ENCODE results near the gene MEAK7.

MEAK7 gene

DNA sequence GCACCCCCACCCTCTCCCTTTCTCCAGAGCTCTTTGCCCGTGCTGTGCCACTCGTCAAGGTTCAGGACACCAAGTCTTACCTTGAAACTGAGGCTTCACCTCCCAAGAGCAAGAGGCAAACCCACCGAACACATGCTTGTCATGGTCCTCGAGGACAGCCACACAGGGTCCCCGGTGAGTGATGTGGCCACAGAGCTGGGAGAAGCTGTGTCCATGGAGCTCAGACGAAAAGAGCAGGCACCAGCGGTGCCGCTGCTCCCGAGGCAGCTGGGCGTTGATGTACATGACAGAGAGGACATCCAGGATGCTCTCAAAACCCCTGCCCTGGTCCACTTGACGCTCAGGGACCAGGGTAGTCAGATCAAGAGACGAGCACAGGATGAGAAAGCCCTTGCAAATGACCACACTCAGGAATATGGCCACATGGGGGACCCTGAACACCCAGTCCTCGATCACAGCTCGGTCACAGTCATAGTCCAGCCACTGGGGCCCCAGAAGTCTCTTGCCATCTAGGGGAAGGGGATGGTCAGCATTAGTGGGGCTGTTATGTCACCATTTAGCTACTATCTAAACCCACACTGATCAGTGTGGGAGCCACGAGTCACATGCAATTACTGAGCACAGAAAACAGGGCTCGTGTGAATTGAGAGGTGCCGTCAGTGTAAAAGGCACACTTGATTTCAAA lies 17.8 kb downstream of the MEAK7 start:
- no peak for DNase-seq (ENCODE audit: low read depth)

DNA sequence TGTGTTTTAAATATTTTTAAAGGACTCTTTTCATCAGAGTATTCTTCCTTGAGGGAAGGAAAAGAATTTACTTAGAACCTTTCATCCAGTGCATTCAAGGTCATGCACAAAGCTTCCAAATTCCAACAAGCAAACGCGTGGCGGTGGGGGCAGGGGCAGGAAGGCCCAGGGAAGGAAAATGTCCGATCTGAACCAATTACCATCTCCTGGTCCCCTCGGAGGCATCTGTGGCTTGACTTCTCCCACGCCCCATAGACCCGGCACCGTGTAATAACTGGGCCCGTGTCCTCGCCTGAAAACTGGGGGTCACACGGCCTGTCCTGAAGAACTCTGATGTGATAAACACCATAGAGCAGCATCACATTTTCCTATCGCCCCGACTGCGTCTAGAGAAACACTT lies 18.3 kb downstream of the MEAK7 start:
- DNase-seq (ENCODE audit: low read depth): no peak

DNA sequence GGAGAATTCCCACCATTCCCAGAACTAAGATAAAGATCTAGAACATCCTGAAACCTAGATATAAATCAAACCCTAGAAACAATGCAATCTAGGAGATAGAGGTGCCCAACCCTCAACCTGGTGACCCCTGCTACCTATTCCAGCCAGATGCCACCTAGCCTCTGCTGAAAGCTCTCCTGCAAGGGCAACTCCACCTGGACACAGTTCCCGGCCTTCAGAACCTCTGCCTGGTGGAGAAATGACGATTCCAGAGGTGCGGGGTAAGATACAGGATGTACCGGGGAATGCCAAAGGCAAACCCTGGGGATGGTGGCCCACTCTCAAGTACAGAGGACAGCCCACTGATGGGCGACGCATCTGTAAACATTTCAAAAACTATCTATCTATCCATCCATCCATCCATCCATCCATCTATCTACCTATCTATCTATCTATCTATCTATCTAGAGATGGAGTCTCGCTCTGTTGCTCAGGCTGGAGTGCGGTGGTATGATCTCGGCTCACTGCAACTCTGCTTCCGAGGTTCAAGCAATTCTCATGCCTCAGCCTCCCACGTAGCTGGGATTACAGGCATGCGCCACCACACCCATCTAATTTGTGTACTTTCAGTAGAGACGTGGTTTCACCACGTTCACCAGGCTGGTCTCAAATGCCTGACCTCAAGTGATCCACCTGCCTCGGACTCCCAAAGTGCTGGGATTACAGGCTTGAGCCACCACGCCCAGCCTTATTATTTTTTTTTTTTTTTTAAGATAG lies 19.0 kb downstream of the MEAK7 start:
- DNase-seq (ENCODE audit: low read depth): no peak

DNA sequence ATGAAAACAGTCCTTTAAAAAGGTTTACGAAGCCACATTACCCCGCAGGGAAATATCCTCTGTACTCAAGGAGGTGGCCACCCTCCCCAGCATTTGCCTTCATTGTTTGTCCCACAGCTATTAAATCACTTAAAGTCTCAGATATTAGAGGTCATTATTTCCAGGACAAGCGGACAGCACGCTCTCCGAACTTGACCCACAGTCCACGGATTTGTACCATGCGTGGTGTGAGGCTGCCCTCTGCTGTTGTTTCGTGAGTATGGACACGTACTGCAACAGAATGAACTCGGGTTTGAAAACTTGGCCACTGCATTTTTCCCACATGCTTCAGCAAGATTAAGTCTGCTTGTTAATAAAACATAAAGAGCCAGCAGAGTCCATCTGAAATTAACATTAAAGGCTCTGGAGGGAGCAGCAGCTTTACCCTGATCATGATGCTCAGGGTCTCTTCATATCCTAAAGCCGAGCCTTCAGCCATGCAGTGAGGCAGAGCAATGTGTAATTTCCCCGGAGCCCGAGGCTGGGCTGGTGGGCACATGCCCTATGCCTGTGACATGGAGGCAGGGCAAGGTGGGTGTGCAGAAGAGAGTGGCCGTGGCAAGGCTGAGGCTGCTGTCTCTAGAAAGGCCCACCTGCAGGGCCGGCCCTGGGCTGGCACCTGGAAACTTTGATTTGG lies 19.7 kb downstream of the MEAK7 start:
- peak; percentile 36 for DNase-seq (ENCODE audit: low read depth)

DNA sequence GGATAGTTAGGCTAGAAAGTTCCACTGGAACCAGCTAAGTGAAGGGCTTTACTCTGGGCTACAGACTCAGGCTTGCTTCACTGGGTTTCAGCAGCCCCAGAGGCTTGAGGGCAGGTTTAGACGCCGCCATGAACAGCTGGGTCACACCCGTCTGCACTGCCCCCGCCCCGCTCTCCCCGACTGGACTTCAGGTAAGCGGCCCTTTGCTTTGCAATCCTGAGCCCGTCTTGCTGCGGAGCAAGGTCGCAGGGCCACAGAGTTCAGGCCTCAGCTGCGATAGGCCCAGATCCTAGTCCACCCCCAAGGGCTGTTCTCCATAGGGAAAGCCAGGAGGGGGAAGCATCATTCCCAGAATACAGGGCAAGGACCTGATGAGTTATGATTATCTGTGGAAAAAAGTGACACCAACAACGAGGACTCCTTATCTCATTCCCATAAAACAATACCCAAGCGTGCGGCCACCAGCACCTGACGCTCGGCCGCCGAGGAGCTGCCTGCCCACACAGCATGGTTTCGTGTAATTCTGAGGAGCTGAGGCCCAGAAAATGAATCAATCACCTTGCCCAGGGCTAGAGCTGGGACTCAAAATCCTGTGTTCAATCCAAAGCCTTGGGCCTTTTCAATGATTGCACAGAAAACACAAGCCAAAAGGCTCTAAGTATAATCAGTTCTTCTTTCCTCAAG lies 20.4 kb downstream of the MEAK7 start:
- DNase-seq (ENCODE audit: low read depth): no peak

DNA sequence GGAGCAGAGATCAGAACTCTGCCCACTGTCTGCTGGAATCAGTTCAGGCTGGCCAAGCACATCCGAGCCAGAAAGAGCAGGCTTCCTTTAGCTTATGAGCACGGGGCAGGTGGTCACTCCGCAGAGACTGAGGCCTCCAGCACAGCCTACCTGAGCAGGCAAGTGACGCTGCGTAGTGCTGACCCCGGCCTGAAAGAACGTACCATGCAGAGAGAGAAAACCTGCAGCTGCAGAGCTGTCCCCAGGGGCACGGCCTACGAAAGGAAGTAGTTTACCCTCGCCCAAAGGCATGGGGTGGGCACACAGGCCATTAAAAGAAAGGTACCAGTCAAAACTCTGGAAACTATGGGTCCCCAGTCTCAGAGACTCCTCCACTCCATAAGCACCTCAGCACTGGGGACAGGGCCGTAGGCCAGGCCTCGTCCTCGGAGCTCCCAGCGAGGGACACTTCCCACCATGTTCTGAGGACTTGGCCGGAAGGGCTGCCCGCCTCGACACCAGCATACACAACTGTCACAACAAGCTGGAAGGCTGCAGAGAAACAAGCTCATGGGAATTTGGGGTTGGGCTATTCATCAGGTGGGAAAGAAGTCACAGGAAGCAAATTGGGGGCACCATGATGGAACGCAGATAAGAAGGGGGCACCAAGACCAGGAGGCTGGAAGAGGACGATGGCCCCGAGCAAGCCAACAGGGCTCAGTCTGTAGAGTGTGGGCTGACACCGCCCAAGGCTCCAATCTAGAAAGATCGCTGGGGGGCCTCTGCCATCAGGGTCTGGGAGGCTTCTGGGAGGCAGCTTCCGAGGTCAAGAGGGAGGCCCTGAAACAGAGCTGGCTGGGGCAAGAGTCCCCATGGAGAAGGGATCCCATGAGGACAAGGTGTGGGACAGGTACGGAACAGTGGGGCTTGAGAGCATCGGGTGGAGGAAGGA lies 21.2 kb downstream of the MEAK7 start:
- no peak for DNase-seq (ENCODE audit: low read depth)

DNA sequence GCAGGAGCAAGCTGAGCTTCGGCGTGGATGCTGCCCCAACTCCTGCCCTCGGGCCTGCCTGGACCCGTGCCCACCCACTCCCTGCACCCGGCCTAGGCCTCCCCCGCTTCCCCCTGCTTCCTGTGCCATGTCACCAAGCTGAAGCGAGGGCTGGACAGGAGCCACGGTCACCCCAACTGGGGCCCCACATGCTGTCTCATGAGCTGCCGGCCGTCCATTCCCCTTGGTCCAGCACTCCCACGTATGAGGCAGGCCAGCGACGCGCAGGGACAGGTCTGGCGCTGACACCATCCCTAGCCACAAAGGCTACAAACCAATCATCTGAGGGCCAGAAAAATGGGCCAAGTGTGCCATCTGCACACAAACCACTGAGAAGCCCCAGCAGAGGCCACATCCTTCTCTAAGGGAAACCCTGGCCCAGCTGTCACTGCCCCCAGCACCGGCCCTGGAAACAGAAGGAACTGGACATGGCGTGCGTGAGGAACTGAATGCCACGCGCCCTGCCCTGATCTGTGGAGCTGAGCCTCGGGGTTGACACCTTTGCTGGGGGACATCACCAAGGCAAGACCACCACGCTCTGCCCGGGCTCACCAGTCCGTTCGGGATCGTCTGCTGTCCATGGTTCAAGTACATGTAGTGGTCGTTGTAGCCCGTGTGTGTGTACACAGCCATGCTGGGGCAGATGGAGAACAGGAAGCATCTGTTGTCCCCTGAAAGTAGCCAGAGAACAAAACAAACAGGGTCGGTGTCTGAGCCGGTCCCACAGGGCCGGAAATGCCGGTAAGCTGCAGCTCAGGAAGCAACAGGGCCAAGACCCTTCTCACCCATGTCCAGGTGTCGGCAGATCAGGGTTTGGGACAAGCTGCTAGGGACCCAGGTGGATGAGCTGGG lies 22.2 kb downstream of the MEAK7 start:
- DNase-seq (ENCODE audit: low read depth): no peak

DNA sequence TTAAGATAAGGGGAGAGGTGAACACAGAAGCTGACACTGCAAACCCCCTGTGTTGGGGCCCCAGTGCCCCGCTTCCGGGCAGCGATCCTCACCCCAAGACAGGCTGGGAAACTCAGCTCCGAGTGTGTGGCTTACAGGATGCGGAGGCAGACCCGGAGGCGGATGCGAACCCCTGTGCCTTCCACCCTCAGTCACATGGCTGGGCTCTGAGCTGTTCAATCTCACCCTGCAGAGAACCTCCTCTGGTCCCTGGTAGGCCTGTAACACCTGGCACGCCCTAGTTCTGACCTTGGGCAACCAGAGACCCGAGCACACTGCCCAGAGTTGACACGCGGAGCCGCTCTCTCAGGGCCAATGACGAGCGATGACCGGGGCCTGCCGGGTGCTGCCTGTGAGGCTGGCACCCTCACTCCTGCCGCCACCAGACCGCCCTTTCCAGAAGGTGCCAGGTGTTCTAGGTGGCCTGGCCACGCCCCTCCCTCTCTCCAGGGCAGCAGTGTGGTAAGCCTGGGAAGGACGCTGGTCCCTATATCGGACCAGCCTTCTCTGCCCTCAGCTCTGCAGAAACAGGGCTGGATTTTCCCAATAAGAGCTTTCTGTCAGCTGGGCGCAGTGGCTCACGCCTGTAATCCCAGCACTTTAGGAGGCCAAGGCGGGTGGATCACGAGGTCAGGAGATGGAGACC lies 23.3 kb downstream of the MEAK7 start:
- DNase-seq (ENCODE audit: low read depth): no peak

DNA sequence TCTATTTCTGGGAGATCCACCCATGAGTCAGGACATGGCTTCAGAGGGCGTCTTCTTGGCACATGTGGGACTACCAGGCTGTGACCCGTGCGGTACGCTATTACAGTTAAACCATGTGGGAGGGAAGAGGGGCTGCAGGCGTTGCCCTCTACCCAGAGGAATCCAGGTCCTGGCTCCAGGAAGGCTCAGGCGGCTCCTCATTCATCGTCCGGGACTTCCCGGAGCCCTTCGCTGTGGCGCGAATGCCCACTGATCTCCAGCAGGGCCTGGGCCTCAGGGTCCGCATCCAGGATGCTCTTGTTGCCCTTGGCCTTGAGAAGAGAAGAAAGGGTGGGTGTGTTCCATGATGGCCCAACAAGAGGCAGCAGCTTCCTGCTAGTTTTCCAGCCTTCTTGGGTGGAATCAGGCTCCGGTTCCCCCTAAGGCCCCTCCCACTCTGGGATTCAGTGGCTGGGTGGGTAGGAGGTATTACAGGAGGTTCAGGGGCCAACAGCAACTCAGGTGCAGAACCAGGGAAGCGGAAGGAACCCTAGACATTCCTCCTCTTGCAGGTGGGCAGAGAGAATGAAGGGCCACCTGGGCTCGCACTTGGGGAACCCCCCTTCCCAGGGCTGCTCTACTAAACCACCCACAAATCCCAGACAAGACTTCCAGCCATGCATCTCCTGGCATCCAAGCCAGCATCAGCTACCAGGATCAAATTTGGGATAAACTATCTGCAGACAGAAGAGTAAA lies 24.6 kb downstream of the MEAK7 start:
- no peak for DNase-seq (ENCODE audit: low read depth)

DNA sequence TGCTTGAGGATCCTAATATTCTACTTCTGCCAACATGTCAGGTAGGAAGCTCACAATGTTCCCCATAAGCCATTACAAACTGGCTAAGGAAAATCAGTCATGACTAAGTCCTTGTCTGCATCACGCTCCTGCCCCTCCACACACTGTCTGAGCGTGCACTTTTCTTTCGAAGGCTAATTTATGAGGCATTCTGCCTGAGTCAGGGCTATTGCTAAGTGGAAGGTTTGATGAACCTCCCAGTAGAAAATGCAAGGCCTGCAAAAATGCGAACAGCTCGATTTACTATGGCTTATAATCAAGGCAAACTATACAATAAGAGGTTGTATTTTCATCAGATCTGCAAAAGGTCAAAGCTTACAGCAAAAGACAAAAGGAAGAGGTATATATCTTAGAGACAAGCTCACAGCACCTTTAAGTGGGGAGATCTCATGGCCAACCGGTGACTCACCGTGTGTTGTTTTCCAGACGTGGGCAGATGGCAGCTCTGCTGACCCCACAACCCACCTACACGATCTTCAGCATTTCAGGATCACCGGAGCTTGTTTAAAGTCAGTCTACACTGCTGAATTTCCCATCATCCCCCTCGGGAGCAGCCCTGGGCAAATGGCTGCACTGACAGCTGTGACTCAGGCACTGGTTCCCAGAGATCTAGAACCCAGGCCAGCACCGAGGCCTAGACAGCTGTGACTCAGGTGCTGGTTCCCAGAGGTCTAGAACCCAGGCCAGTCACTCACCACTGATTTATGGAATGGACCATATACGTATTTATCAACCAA lies 26.1 kb downstream of the MEAK7 start:
- peak; percentile 47 for DNase-seq (ENCODE audit: low read depth)

DNA sequence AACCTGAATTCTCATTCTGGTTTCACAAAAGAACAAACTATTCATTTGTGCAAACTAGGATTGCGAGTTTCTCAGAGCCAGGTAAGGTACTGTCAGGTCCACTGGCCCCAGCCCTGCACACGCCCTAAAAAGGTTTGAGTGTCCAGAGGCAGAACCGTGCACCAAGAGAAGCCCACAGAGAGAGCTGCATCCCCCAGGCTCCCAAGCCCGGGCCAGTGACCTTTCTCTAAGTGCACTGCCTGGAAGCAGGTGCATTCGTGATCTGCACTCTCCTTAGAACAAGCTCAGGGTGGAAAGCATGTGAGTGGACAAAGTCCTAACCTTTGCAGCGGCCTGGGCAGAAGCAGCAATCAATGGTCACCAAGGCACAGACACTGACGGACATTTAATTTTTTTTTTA lies 26.8 kb downstream of the MEAK7 start:
- no peak for DNase-seq (ENCODE audit: low read depth)

DNA sequence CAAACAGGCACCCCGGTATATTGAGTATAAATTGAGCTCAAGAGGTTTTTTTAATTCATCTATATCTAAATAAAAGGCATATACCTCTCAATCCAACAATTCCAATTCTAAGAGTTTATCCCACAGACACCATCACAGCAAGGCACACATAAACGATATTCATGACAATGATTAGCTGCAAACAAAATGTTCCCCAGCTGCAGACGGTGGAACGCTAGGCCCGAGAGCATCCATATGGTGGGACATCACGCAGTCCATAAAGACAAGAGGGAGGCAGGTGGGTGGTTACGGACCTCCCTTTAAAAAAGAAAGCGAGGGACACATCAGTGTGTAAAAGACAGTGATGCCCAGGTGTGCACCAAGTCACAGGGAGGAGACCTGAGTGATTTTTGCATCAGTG lies 28.1 kb downstream of the MEAK7 start:
- no peak for DNase-seq (ENCODE audit: low read depth)

DNA sequence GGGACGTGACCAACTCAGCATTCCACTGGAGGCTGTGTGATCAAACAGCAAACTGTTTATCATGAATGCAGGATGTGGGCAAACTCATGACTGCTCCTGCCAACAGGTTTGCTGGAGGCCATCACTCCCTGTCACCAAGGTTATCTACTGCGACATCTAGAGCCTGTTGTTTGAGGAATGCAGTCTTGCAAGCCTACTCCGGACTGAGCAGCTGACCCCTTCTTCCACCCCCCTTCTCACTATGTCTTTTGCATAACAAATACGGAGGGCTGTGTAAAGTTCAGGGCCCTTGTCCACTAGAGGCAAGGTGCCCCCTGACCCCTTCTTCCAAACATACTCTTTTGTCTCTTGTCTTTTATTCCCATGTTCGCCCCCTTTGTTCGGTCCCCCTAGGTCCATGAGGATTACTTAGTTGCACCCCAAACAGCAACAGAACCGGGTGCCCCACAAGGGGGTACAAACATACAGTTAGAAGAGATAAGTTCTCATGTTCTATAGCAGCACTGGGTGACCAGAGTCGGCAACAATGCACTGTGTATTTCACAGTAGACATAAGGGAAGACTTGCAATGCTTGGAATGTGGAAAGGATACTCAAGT lies 28.7 kb downstream of the MEAK7 start:
- DNase-seq (ENCODE audit: low read depth): no peak

DNA sequence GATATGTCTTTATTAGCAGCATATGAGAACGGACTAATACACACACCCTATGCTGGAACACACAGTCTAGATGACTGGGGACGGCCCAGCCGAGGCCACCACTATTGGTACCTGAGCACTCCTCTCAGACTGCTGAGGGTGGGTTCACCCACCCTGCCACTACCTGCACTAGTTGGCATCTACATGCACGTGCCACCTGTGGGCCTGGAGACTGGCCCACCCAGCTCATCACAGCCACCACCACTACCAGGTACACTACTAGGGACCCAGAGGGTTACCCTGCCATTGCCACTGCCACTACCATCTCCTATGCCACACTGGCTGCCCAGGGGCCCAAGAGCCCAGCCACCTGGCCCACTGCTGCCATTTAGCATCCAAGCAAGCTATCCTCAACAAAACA lies 32.5 kb downstream of the MEAK7 start:
- no peak for DNase-seq (ENCODE audit: low read depth)

DNA sequence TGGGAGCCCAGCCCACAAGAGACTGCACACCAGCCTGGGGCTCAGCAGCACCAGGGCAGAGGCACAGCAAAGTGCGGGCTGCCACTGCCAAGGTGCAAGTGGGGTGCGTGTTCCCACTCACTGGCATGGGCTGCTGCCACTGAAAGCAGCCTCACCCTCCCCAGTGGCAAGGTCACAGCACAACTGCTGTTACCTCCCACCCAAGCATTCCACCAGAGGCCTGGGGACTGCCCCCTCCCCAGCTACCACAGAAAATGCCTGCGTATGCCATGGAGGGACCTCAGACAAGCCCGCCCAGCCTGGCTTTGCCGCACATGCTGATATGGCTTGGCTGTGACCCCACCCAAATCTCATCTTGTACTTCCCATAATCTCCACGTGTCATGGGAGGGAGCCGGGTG lies 33.1 kb downstream of the MEAK7 start:
- no peak for DNase-seq (ENCODE audit: low read depth)

DNA sequence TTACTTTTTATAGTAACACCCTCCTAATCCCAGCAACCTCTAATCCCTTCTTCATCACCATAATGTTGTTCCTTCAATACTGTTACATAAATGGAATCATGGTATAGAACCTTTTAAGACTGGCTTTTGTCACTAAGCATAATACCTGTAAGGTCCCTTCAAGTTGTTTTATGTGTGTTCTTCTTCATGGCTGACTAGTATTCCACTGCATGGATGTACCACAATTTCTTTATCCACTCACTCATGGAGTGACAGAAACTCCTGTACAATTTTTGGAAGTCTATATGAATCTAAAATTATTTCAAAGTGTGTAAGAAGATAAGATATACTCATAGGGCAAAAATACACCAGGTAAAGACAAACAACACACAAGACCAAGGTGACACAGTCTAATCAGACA lies 36.8 kb downstream of the MEAK7 start:
- no peak for DNase-seq (ENCODE audit: low read depth)

DNA sequence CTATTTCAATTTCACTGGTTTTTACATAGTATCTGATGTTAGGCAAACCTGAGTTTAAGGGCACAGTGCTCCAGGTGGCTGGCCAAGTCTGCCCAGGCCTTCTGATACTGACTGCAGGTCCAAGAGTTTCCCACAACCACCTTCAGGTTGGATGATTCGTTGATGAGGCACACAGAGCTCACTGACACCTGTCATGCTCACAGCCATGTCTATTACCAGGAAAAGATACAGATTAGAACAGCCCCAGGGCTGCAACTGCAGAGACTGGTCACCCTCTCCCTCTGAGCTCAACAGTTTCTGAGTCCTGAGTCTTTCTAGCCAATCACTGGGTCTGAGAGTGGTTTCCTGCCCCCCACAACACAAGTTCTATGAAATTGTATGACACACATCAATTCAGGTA lies 37.2 kb downstream of the MEAK7 start:
- DNase-seq (ENCODE audit: low read depth): no peak

DNA sequence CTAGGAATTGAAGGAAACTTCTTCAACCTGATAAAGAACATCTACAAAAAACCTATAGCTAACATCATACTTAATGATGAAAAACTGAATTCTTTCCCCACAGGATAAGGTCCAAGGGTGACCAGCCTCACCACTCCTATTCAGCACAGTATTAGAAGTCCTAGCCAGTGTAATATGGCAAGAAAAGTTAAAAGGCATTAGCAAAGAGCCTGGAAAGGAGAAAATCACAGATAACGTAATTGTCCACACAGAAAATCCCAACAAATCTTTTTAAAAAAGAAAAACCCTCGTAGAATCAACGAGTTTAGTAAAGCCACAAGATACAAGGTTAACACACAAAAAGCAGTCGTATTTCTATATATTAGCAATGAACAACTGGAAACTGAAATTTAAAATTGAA lies 37.8 kb downstream of the MEAK7 start:
- no peak for DNase-seq (ENCODE audit: low read depth)
